CD4-positive, alpha-beta T cell treated with Interleukin-15 for 1 hour (primary cell): ENCODE data around the gene PFKM.
A peak's percentile ranks its signal among the peaks of the same experiment; 100 is the strongest.
"Not testable (repeated sequence)": the region's sequence is repeated elsewhere in the genome, so short reads cannot be mapped to it uniquely, and the experiment has no call there.

Experiments
- DNase-seq: peaks from one replicate; pipeline ENCODE4 v3.0.0-alpha.2; 2020

The PFKM gene

DNA sequence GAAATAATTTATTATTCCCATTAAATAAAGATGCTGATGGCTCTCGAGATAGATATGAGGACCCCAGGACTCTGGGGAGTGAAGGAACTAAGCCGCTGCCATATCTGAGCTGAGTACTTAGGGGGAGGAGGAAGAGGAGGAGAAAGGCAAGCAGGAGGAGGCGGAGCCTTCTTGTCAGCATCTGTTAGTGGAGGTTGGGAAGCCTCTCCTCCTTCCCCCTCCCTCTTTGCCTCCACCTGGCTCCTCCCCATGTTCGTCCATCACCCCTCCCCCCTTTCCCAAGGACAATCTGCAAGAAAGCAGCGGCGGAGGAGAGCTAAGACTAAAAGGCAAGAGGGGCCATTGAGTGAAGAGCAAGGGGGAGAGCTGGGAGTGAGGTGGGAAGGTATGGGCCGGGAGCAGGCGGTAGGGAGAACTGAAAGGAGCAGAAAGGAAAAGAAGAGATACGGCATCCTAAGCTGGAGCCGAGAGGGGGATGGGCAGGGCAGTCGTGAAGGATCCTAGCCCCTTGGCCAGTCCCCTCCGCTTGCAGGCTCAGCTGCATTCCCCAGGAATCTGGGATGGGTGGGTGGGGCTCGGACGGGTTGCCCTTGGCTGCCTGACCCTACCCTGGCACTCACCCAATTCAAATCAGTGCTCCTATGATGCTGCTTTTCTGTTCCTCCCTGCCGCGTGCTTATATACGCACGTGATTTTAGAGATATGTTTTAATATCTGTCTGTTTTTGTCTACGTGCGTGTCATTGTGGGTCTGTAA, at the start of gene PFKM:
PFKM (plus strand) TSS at position 287 of the 756 bp plus-strand sequence. CDS start 3,411 bp downstream, outside the sequence.
- peak; percentile 76 for DNase-seq

DNA sequence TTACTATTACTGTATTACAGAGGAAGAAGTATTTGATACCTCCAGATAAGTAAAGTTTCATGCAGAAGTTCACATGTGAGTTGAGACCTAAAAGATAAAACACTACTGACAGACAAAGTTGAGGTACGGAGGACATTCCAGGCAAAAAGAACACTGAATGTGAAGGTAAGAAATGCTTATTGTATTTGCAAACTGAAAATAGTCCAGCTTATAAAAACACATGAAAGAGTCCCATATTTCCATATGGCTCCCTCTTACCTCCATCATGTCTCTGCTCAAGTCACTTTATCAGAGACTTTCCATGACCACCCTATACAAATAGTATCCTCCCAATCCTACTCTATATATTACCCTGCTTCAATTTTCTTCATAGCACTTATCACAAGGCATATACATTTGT, 49.1 kb upstream of the PFKM start:
- no peak for DNase-seq

DNA sequence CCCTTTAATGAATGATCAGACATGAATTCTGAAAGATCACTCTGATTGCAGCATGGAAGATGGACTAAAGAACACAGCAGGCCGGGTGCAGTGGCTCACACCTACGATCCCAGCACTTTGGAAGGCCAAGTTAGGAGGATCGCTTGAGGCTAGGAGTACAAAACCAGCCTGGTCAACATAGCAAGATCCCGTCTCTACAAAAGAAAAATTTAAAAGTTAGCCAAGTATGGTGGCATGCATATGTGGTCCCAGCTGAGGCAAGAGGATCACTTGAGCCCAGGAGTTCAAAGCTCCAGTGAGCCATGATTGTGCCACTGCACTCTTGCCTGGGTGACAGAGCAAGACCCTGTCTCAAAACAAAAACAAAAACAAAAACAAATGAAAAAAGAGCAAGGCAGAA, 48.4 kb upstream of the PFKM start:
- no peak for DNase-seq

DNA sequence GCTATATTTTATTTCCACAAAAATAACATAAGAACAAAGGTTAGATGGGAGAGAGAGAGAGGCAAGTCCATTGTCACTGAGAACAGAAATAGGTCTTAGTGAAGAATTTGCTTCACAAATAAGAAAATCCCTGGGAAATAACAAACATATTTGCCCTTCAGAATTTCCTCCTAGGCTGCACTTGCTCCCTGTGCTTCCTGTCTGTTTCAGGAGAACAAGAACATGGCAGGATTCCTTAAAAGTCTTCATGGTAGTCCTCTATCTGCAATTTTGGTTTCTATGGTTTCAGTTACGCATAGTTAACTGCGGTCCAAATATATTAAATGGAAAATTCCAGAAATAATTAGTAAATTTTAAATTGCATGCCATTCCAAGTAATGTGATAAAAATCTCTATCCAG, 47.4 kb upstream of the PFKM start:
- no peak for DNase-seq

DNA sequence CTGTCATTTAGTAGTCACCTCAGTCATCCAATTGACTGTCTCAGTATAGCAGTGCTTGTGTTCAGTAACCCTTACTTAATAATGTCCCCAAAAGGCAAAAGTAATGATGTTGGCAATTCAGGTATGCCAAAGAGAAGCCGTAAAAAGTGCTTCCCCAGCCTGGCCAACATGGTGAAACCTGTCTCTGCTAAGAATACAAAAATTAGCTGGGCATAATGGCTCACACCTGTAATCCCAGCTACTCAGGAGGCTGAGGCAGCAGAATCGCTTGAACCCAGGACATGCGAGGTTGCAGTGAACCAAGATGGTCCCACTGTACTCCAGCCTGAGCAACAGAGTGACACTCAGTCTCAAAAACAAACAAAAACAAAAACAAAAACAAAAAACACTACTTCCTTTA, 46.9 kb upstream of the PFKM start:
- DNase-seq = no peak

DNA sequence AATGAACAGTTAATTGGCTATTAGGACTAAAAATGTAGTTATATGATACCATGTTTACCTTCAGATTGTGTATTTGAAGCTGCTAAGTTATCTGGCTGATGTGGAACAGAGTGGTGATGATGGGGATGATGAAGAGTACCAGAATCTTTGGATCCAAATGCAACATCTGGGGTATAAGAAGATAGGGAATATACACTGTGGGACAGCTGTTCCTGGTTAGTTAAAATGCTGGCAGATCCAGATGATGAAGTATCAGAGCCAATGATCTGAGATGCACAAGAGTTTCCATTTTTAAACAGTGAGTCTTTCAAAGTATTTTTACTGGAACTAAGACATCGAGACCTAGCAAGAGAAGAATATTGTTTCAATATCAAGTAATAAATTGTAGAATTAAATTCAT, 44.9 kb upstream of the PFKM start:
- DNase-seq = no peak

DNA sequence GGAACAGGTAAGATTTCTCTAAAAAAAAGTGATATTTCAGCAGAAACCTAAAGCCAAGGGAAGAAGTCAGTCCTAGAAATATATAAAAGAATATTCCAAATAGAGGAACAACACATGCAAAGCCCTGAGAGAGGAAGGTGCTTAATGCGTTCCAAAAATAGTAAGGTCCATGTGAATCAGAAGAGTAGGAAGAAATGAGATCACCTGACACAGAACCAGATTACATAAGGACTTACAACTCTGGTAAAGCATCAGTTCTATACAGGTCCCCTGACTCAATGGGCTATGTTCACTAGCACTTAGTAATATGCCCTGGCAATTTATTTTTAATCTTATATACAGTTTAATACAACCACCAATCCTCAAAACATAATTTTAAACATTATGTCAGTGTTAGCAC, 43.3 kb upstream of the PFKM start:
- no peak for DNase-seq

DNA sequence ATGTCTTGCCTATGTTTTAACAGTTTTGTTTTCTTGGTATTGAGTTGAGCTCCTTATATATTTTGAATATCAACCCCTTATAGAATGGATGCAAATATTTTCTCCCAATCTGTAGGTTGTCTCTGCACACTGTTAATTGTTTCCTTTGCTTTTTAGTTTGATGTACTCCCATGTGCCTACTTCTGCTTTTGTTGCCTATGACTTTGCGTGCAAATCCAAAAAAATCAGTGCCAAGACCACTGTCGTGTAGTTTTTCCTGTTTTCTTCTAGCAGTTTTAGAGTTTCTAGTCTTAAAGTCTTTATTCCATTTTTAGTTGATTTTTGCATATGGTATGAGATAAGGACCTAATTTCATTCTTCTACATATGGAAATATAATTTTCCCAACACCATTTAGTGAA, 42.1 kb upstream of the PFKM start:
- no peak for DNase-seq

DNA sequence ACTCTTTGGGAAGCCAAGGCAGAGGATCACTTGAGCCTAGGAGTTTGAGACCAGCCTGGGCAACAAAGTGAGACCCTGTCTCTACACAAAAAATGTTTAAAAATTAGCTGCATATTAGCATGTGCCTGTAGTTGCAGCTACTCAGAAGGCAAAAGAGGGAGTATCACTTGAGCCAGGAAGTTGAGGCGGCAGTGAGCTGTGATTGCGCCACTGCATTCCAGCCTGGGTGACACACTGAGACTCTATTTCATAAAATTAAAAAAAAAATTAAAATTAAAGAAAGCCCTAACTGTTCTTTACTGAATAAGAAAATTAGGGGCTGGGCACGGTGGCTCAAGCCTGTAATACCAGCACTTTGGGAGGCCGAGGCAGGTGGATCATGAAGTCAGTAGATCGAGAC, 40.3 kb upstream of the PFKM start:
- no peak for DNase-seq

DNA sequence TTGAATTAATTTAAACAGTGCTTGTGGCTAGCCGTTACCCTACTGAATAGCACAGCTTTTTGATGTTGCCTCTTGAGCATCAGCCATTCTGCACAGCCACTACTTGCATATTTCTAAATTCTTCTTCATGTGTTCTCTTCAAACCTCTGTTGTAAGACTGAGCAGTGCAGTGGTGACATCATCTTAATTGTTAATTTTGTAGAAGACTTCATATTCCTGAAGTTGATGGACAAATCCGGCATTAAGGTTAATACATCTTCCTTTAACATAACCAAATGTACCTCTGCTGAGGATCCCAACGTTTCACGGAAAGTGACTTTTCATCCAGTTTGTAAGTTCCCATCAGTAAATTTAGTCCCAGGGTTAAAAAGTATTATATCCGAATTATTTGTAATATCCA, 38.9 kb upstream of the PFKM start:
- DNase-seq = no peak

DNA sequence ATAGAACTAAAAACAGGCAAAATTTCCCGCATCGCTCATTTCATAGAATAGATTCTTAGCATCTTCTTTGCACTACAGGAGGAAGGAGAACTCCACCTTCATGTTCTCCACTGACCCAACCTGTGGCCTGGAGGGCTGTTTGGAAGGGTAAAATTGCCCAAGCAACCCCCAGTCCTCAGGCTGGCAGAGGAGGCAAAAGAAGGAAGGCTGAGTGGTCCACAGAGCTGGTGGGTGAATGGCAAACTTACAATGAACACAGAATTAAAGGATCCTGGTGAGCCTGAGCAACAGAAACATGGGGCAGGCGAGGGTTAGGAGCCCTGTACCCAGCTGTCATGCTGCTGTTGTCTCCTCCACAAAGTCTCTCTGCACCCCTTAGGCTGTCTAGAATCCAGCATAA, 38.3 kb upstream of the PFKM start:
- DNase-seq = no peak

DNA sequence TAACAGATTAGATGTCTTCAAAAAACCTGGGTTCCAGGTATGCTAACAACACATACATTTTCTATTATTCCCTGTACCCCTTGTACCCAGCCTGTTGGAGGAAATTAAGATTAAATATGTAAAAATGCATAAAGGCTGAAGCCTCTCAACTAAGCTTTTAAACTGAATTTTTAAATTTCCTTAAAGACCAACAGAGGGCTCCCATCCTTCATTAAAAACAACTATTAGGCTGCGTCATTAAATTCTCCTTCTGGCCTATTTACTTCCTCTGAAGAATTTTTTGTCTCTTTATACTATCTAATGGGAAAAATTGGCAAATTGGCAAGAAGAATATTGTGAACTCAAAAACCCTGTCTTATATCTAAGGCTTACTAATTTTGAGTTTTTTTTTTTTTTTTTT, 35.1 kb upstream of the PFKM start:
- no peak for DNase-seq

DNA sequence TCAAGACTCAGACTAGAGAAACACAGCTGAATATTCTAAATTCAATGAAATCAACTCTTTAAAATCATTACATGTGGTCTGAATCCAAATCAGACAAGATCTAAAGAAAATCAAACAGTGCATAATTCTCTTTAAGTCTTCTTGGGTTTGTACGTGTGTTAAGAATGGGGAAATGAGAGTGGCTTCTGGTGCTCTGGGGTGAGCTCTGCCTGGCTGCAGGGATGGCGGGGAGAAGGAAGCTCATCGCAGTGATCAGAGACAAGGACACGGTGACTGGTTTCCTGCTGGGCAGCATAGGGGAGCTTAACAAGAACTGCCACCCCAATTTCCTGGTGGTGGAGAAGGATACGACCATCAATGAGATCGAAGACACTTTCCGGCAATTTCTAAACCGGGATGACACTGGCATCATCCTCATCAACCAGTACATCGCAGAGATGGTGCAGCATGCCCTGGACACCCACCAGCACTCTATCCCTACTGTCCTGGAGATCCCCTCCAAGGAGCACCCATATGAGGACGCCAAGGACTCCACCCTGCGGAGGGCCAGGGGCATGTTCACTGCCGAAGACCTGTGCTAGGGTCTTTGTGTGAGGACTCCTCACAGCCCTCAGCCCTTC, 34.2 kb upstream of the PFKM start:
- DNase-seq = no peak

DNA sequence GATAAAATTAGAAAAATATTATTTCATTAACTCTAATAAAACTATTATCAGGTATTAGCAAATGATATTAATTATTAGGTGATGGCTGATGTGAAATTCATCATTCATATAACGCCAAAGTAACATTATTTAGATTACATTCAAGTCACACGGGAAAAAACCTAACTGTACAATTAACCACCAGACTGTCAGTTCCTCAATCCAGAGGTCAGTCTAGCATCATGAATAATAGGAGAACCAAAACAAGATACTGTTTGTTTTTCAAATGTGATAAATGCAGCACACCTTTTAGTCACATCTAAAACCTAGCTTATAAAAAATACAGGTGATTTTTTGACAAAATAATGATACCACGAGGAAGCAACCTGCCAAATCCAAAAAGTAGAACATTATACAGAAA, 32.8 kb upstream of the PFKM start:
- DNase-seq = no peak

DNA sequence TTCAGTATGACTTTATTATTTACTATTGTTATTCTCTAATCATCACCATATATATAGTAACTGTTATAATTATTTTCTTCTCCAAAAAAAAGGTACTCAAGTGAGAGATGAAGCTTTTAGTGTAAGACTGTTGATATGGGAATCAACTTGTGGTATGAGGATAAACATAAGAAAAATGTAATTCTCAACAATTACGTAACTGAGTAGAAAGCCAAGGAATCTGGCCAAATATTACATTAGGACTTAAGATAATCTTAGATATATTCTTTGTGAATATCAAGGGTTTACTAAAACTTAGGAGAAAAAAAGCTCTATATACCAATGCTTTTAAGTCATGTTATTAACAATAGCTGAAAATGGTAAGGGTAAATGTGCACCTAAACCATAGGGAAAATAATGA, 26.6 kb upstream of the PFKM start:
- DNase-seq = no peak

DNA sequence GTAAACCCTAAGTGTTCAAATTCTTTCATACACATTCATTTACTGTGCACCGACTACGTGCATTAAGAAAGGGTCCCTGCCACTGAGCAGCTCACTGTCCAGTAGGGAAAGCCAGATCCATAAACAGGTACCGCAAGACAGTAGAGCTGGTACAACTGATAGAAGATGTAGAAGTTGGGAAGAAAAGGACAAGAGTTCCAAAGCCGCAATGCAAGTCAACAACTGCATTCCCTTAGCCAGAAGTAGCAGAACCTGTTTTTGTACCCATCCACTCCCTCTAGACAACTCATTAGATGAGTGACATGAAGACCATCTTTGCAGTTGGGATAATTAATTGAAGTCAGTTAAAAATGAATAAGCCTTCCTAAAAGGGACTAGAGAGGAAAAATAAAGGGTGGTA, 14.6 kb upstream of the PFKM start:
- no peak for DNase-seq

DNA sequence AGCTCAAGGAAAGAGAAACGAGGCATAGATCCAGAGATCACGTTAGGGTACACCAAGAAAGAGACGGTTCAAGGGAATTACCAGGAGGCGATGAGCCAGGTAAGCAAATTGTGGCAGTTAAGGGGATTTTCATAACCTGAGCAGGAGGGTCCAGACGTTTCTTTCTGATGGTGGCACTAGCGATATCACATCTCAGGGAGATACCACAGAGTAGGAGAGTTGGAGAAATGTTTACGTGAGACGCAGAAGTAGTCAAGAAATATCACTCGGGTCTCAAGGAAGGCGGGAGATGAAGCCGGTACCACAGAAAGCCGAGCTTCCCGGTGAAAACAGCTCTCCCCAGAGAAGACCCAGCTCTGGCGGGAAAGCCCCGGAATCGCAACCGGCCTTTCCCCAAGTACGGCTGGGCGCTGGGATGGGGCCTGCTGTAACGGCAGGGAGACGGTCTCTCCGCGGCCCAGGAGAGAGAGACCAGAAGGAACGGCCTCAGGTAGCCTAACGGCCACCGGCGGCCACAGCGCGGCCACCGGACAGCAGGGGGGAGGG, 13.8 kb upstream of the PFKM start:
- peak; percentile 53 for DNase-seq

DNA sequence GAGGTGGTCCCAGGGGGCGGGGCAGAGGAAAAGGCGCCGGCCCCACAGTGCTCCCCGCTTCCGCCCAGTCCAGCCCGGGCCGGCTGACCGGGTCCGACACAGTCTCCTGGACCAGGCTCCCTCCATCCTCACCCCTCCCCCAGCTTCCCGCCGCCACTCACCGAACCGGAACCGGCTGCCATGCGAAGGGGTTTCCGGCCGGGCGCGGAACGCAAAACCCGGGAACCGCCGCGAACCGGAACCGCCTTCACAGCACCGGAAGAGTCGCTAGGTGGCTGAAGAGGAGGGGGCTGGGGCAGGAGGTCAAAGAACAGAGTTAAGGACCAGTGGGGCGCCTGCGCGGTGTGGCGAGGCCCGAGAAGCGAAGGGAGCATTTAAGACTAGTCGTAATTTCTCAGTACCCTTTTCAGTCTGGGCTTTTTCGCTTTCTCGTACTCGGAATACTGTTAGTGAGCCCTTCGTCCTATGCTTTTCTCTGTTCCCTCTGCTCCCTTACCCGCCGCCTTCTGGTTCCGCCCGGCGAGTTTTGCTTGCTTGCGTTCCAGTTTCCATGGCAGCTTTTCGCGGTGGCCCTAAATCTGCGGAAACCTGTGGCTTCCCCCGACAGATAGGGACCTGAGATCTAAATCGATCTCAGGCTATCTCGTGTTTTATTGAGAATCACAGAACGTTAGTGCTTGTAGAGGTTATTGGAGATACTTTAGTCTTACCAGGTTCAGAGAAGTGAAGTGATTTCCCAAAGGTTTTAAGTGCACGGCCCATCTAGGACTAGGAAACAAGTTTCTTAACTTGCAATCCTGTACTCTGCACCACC, 13.1 kb upstream of the PFKM start, which contains the start of gene SENP1:
SENP1 (minus strand) TSS at position 213 of the 814 bp plus-strand sequence. CDS start 4,607 bp downstream, outside the sequence.
- DNase-seq = peak; percentile 90

DNA sequence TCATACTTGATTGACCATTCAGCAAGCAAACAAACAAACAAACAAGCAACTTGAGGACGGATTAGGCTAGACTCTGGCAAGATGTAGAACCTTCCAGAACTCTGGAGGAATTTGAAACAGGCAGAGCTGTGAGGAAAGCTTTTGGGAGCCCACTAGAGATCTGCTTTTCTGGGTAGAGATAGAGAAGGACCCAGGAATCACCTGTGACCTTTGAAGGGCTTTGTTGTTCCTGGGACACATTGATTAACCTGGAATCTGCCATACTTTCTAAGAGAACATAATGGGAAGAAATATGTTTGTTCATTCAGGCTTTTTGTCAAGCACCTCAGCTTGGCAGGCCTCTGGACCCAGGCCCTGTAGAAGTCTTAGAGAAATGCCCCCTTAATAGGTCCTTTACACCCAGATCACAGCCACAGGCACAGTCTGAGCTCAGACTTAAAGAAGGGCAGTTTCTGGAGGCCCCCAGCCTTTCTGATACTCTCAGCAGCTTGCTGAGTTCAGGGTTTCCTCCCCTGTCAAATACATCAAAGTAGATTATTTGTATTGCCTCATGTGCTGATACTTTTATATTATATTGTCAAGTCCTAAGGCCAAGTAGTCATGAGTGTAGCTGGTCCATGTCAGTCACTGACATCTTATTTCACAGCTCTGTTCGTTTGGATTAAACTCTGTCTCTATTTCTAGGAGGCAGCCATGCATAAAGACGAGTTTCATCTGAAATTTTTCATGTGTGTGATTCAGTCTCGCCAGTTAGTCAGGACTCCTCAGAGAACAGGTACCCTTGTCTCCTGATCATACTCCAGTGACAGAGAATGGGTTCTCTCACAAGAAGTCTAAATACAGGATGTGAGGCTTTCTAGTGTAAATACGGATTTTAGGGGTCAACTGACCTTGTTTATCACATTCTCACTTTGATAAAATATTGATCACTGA, 12.2 kb upstream of the PFKM start:
- no peak for DNase-seq

DNA sequence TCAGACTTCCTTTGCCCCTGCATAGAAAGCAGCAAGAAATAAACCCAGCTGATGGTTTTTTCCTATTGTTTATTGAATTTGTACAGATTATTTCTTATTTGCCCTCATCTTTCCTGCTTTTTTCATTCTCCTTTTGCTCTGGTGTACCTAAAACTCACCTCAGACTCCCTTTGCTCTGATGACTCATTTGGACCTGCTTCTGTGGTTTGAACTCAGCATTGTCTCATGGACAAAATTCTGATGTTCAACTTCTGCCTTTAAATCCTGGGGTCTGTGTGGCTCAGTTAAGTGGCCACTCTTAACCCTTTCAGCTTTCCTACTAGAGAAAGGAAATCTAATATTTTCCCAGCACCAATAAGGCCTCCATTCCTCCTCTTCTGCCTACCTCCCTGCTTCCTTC, 9.7 kb upstream of the PFKM start:
- no peak for DNase-seq

DNA sequence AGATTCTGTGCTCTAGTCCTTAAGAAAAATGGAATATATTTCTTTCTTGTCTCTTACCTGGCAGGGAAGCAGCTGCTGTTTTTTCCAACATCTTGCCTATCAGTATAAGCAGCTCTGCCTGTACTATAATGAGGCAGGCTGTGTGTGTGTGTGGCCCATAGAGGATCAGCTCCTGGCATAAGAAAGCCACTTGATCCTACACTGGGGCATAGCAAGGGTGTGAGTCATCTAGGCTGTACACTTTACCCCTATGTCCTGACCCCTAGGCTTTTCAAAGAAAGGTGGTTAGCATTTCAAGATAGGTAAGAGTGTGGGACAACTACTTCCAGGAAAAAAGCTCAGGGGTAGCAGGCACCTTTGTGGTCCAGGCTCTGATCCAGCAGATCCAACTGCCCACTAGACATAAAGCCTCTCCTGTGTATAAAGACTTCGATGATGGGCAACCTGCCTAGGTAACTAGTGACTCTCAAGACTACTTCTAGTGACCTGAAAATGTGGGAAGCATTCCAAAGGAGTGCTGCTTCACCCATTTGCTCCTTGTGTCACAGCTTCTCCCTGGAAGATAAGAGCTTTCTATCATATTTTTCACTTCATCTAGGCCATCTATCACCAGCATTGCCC, 8.4 kb upstream of the PFKM start:
- DNase-seq = no peak

DNA sequence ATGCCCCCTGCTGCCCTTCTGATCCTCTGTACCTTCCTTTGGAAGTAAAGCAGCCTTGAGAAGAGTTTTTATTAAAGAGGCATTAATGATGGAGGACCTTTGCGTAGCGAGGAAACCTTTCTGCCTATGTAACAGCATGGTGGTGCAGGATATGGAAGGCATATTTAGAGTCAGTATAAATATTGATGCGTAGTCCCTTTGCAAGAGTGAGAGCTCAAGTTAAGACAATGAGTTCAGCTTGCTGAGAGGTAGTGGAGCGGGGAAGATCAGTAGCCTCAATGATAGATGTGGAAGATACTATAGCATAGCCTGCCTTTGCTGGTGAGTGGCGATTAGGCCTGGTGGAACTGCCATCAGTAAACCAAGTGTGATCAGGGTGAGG, 7.9 kb upstream of the PFKM start:
- DNase-seq = not testable (repeated sequence)
